GM12801 (cell line): ENCODE data around the gene RHBDL3.

ENCODE experiments used
- CTCF ChIP-seq: IDR thresholded peaks from one replicate; pipeline ENCODE4 v1.5.1; 2011; ENCODE audit warnings: control low read depth; ENCODE audit not compliant: insufficient read length; ENCODE audit errors: extremely low read depth

Gene RHBDL3

GRCh38 chr17:32267690-32268205 is 2.1 kb downstream of the RHBDL3 start:
- no peak for TF ChIP-seq CTCF

- no peak for TF ChIP-seq CTCF
Observed at GRCh38 chr17:32268734-32269288, 3.2 kb downstream of the RHBDL3 start.

DNA sequence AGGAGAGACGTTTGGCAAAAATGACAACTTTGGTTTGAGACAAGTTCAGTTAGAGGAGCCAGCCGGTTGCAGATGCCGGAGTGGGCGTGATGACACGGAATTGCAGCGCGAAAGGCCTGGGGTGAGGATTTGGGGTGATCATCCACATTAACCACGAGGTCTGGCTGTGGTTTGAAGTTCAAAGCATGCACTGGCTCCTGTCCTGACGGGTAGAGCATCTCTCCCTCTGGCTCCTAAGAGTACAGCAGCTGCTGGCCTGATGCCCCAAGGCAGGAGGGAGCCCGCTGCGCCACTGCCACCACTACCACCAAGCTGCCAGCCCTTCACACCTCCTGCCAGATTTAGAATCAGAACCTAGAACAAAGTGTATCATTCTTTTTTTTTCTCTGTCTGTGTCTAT is 3.7 kb downstream of the RHBDL3 start:
- no peak for TF ChIP-seq CTCF

GRCh38 chr17:32271844-32272243 is 6.2 kb downstream of the RHBDL3 start:
- TF ChIP-seq CTCF: no peak

DNA sequence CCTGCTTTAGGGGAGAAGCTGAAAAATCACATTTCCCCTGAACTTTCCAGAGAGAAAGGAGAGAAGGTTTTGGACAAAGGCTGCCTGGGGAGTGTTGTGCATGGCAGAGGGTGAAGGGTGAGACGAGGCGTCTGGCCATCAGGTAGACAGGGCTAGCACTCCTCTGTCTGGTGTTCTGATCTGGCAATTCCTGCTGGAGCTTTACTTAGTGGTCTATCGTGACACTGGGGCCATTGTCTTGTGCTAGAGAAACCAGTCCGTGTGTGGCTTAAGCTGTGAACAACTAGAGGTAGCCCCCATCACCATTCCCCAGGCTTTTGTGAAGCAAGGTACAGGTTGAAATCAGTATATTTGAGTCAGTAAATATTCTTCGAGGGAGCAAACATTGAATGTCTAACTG is 8.5 kb downstream of the RHBDL3 start:
- no peak for TF ChIP-seq CTCF

DNA sequence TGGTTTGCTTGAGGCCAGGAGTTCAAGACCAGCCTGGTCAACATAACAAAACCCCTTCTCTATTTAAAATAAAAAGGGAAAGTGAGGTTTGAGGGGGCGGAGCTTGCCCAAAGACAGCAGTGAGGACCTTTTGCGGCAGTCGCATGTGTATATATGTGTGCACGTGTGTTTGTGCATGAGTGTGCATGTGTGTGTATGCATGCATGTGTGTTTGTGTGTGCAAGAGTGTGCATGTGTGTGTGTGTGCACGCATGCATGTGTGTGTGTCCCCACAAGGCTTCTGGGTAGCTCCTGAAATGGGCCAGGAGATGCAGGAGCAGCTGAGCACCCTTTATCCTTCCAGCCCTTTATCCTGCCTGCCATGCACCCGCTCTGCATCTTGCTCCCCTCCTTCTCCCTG is 9.0 kb downstream of the RHBDL3 start:
- TF ChIP-seq CTCF: no peak

- no peak for TF ChIP-seq CTCF
Observed at GRCh38 chr17:32275060-32276042, 9.7 kb downstream of the RHBDL3 start.
